Hepatocyte (in vitro differentiated cells): ENCODE data around the gene WHRN. TPM values are rescaled to one million over a fixed set of nuclear protein-coding genes. Genes with fewer than 3 reads are reported as not detected.
A peak's percentile ranks its signal among the peaks of the same experiment; 100 is the strongest.

Experiments used
- DNase-seq: peaks from one replicate; pipeline ENCODE4 v3.0.0-alpha.2; 2016; ENCODE audit warnings: low spot score
- H2AFZ ChIP-seq: fragments of 200-600 bp; sonication (generic); 2 replicates; pipeline ENCODE4 v1.6.0; 2016; ENCODE audit warnings: antibody characterized with exemption, mild to moderate bottlenecking
- H3K27ac ChIP-seq: fragments of 200-600 bp; sonication (generic); 2 replicates; pipeline ENCODE4 v1.5.1; 2016; ENCODE audit warnings: mild to moderate bottlenecking
- H3K27me3 ChIP-seq: fragments of 200-600 bp; sonication (generic); 2 replicates; pipeline ENCODE4 v1.6.1; 2016
- H3K36me3 ChIP-seq: fragments of 200-600 bp; sonication (generic); replicated peaks from 2 replicates; pipeline ENCODE4 v1.5.1; 2016; ENCODE audit warnings: low read depth; ENCODE audit not compliant: insufficient read depth
- H3K4me1 ChIP-seq: fragments of 200-600 bp; sonication (generic); 2 replicates; pipeline ENCODE4 v1.5.1; 2016; ENCODE audit warnings: mild to moderate bottlenecking, moderate library complexity; ENCODE audit not compliant: insufficient read depth
- H3K4me2 ChIP-seq: fragments of 200-600 bp; sonication (generic); 2 replicates; pipeline ENCODE4 v1.6.0; 2016
- H3K4me3 ChIP-seq: fragments of 200-600 bp; sonication (generic); 2 replicates; pipeline ENCODE4 v1.5.1; 2016; ENCODE audit warnings: mild to moderate bottlenecking
- H3K79me2 ChIP-seq: fragments of 200-600 bp; sonication (generic); 2 replicates; pipeline ENCODE4 v1.6.0; 2017; ENCODE audit warnings: mild to moderate bottlenecking
- H3K9me2 ChIP-seq: fragments of 200-600 bp; sonication (generic); replicated peaks from 2 replicates; pipeline ENCODE4 v1.6.0; 2017; ENCODE audit warnings: mild to moderate bottlenecking; ENCODE audit not compliant: insufficient read depth
- H3K9me3 ChIP-seq: fragments of 200-600 bp; sonication (generic); 2 replicates; pipeline ENCODE4 v1.5.1; 2016; ENCODE audit warnings: low read depth, mild to moderate bottlenecking
- H4K20me1 ChIP-seq: fragments of 200-600 bp; sonication (generic); 2 replicates; pipeline ENCODE4 v1.6.0; 2016; ENCODE audit warnings: mild to moderate bottlenecking; ENCODE audit not compliant: insufficient read depth, poor library complexity, severe bottlenecking
- CTCF ChIP-seq: fragments of 200-600 bp; sonication (generic); IDR thresholded peaks from 2 replicates; pipeline ENCODE4 v1.5.1; 2016; ENCODE audit warnings: antibody characterized with exemption, mild to moderate bottlenecking; ENCODE audit not compliant: poor library complexity
- EZH2 ChIP-seq: fragments of 200-600 bp; sonication (generic); IDR thresholded peaks from 2 replicates; pipeline ENCODE4 v1.6.1; 2016; ENCODE audit warnings: antibody characterized with exemption, mild to moderate bottlenecking, borderline replicate concordance
- EZH2phosphoT487 ChIP-seq: fragments of 200-600 bp; sonication (generic); IDR thresholded peaks from one replicate; pipeline ENCODE4 v1.6.1; 2018; ENCODE audit warnings: antibody characterized with exemption, mild to moderate bottlenecking, low read depth, moderate library complexity; ENCODE audit not compliant: unreplicated experiment, severe bottlenecking
- WGBS: methylation state at CpG from one replicate; pipeline ENCODE4 v1.1.6; 2016; ENCODE audit warnings: low lambda C conversion rate; ENCODE audit errors: missing lambda C conversion rate; 5-methylcytosine and 5-hydroxymethylcytosine counted together
- polyA plus RNA-seq: library from polyadenylated mRNA; unstranded; fragments of >200 nt; fragmentation: Nextera tagmentation; extraction: Ambion mirVana; gene quantifications from 2 replicates; pipeline ENCODE4 v1.2.1, GENCODE V29; 2016
- total RNA-seq: library from RNA; depleted of rRNA; stranded (reverse); fragments of >200 nt; gene quantifications from 2 replicates; pipeline ENCODE4 v1.2.3, GENCODE V29; 2014

WHRN gene
- total and polyA plus RNA-seq, 2 experiments from 2014 or later: 3.2 to 6.6 TPM

GRCh38 chr9:114421147-114421546, 84.1 kb downstream of the WHRN start:
- Histone ChIP-seq H2AFZ (no peak overlapping the region), H3K4me3 (no peak overlapping the region), H3K4me1 (peaks cover 4% of the 10 kb centered on the region), H3K79me2 (no peaks in the 10 kb centered on the region), H4K20me1 (no peaks in the 10 kb centered on the region), H3K27me3 (no peaks in the 10 kb centered on the region), H3K9me3 (no peaks in the 10 kb centered on the region), H3K9me2 (no peaks in the 10 kb centered on the region), H3K4me2 (no peak overlapping the region), H3K27ac (no peak overlapping the region), H3K36me3 (no peaks in the 10 kb centered on the region)
- TF ChIP-seq EZH2phosphoT487: no peak
- TF ChIP-seq EZH2: no peak
- no peak for TF ChIP-seq CTCF
- DNase-seq: no peak
- WGBS: 89% methylated on average over 2 of the region's 2 CpGs

GRCh38 chr9:114419796-114420195, 85.5 kb downstream of the WHRN start:
- Histone ChIP-seq H3K4me2 (no peak overlapping the region), H2AFZ (no peak overlapping the region), H3K9me2 (no peaks in the 10 kb centered on the region), H3K27me3 (no peaks in the 10 kb centered on the region), H3K36me3 (no peaks in the 10 kb centered on the region), H3K79me2 (no peaks in the 10 kb centered on the region), H3K27ac (no peak overlapping the region), H4K20me1 (no peaks in the 10 kb centered on the region), H3K4me3 (no peak overlapping the region), H3K9me3 (no peaks in the 10 kb centered on the region), H3K4me1 (peaks cover 4% of the 10 kb centered on the region)
- 94% methylated on average over 8 of the region's 8 CpGs for WGBS
- DNase-seq: no peak
- no peak for TF ChIP-seq CTCF
- no peak for TF ChIP-seq EZH2
- no peak for TF ChIP-seq EZH2phosphoT487

GRCh38 chr9:114418053-114418452, 87.2 kb downstream of the WHRN start:
- WGBS: 89% methylated on average over 6 of the region's 6 CpGs

More at GRCh38 chr9:114418053-114418452, 87.2 kb downstream of the WHRN start:
- TF ChIP-seq EZH2: no peak
- TF ChIP-seq EZH2phosphoT487: no peak
- TF ChIP-seq CTCF: no peak
- Histone ChIP-seq H3K4me2 (no peak overlapping the region), H3K4me1 (peaks cover 7% of the 10 kb centered on the region), H4K20me1 (no peaks in the 10 kb centered on the region), H3K36me3 (no peaks in the 10 kb centered on the region), H3K9me3 (no peaks in the 10 kb centered on the region), H3K27ac (peak overlapping the region; percentile 66), H2AFZ (no peak overlapping the region), H3K4me3 (no peak overlapping the region), H3K79me2 (no peaks in the 10 kb centered on the region), H3K9me2 (no peaks in the 10 kb centered on the region), H3K27me3 (no peaks in the 10 kb centered on the region)
- DNase-seq: no peak
